ENCODE data around the gene PIGQ. TPM values are rescaled to one million over a fixed set of nuclear protein-coding genes. Genes with fewer than 3 reads are reported as not detected.

The PIGQ gene
- total RNA-seq, 2 donors from 2014 or later = 76.5 to 83.1 TPM

DNA sequence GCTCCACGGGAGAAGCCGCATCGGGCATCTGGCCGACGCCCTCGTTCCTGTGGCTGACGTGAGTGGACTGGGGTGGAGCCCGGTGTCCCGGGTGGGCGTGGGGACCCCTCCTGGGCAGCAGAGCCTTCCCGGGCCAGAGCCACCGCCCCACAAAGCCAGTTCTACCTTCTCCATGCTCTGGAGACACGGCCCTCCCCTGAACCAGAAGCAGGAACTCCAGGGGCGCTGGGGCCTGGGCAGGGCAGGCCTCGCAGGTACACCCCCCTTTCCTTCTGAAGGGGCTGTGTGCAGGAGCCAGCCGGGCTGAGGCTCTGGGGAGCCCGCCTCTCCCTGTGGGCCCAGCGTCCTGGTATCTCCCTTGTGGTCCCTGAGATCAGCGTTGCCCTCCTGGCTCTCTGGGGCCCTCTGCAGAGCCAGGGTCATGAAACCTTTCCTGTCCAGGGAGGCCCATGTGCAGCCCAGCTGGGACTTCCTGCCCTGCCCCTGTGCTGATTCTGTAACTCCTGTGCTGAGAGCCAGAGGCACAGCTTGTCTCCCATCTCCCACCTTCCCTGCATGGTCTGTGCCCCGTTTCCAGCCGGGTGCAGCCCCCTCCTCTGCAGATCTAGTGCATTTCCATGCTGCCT, 6.5 kb downstream of the PIGQ start:
- Histone ChIP-seq H3K36me3 (replicated peaks in 1 of 2; ENCODE audit: insufficient read depth in 1 of 2, low read depth in 2 of 2) (peaks cover 0 to 11% of the 10 kb centered on the region in 2 donors), H3K27ac (no peak overlapping the region), H3K4me1 (peaks cover 29% of the 10 kb centered on the region), H3K4me3 (no peak overlapping the region), H3K9me3 (no peaks in the 10 kb centered on the region), H3K27me3 (no peaks in the 10 kb centered on the region)
- DNase-seq = no peak
- TF ChIP-seq, protein P1, sequence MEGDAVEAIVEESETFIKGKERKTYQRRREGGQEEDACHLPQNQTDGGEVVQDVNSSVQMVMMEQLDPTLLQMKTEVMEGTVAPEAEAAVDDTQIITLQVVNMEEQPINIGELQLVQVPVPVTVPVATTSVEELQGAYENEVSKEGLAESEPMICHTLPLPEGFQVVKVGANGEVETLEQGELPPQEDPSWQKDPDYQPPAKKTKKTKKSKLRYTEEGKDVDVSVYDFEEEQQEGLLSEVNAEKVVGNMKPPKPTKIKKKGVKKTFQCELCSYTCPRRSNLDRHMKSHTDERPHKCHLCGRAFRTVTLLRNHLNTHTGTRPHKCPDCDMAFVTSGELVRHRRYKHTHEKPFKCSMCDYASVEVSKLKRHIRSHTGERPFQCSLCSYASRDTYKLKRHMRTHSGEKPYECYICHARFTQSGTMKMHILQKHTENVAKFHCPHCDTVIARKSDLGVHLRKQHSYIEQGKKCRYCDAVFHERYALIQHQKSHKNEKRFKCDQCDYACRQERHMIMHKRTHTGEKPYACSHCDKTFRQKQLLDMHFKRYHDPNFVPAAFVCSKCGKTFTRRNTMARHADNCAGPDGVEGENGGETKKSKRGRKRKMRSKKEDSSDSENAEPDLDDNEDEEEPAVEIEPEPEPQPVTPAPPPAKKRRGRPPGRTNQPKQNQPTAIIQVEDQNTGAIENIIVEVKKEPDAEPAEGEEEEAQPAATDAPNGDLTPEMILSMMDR (IDR thresholded peaks at IDR 0.05) = no peak
- no peak for TF ChIP-seq POLR2A (IDR thresholded peaks at IDR 0.05)
- WGBS, 2 donors = 83 to 87% methylated on average over 3 to 21 of the region's 21 CpGs
- intact Hi-C loops (cut with DNase I) = no loop called here
- no peak for ATAC-seq

DNA sequence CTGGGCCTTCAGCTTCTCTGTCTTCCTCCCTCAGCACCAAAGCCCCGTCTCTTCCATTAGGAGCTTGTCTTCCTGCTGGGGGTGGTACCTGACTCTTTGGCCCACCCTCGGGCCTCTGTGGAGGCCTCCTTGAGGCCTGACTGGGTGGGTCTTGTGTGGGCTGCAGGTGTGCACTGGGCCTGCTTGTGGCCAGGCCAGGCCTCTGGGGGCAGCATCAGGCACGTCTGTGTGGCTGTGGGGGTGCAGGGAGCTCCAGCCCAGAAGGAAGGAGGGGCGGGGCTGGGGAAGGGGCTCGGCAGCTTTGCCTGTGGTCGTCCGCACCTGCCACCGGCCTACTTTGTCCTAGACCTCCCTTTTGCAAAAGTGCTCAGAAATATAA, 7.0 kb downstream of the PIGQ start:
- peaks cover 0 to 11% of the 10 kb centered on the region in 2 donors for H3K36me3 ChIP-seq (replicated peaks in 1 of 2; ENCODE audit: insufficient read depth in 1 of 2, low read depth in 2 of 2)
- H3K9me3 ChIP-seq = no peaks in the 10 kb centered on the region
- TF ChIP-seq, protein P1 (IDR thresholded peaks at IDR 0.05) = no peak
- no peak for TF ChIP-seq POLR2A (IDR thresholded peaks at IDR 0.05)
- H3K27ac ChIP-seq = no peak overlapping the region
- H3K4me3 ChIP-seq = no peak overlapping the region
- WGBS, 2 donors = 62 to 78% methylated on average over 5 to 8 of the region's 8 CpGs
- peaks cover 29% of the 10 kb centered on the region for H3K4me1 ChIP-seq
- no peaks in the 10 kb centered on the region for H3K27me3 ChIP-seq
- DNase-seq = no peak
- ATAC-seq = no peak
- intact Hi-C loops (cut with DNase I) = no loop called here

DNA sequence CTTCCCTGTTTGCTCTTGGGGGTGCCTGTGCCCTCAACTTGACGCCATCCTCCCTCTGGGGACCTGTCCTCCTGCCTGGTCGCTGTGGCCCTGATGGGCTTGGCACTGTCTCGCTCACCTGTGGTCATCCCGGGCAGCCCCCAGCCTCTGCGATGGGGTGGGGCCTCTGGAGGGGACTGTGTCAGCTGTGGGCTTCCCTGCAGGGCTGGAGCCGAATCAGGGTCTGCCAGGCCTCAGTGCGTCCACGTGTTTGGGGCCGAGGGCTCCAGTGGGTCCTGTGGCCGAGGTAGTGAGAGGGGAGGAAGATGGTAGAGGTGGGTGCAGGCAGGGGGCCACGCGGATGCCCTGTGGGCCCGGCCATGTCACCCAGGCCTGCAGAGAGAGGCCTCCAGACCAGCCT, 8.0 kb downstream of the PIGQ start:
- no peak for TF ChIP-seq POLR2A (IDR thresholded peaks at IDR 0.05)
- TF ChIP-seq, protein P1 (IDR thresholded peaks at IDR 0.05) = no peak
- H3K4me3 ChIP-seq = no peak overlapping the region
- WGBS, 2 donors = 80 to 92% methylated on average over 2 to 13 of the region's 13 CpGs
- no peak for DNase-seq
- H3K9me3 ChIP-seq = no peaks in the 10 kb centered on the region
- intact Hi-C loops (cut with DNase I) = no loop called here
- no peaks in the 10 kb centered on the region for H3K27me3 ChIP-seq
- no peak overlapping the region for H3K27ac ChIP-seq
- H3K36me3 ChIP-seq (replicated peaks in 1 of 2; ENCODE audit: insufficient read depth in 1 of 2, low read depth in 2 of 2) = peaks cover 0 to 11% of the 10 kb centered on the region in 2 donors
- H3K4me1 ChIP-seq = peaks cover 39% of the 10 kb centered on the region
- ATAC-seq = no peak

DNA sequence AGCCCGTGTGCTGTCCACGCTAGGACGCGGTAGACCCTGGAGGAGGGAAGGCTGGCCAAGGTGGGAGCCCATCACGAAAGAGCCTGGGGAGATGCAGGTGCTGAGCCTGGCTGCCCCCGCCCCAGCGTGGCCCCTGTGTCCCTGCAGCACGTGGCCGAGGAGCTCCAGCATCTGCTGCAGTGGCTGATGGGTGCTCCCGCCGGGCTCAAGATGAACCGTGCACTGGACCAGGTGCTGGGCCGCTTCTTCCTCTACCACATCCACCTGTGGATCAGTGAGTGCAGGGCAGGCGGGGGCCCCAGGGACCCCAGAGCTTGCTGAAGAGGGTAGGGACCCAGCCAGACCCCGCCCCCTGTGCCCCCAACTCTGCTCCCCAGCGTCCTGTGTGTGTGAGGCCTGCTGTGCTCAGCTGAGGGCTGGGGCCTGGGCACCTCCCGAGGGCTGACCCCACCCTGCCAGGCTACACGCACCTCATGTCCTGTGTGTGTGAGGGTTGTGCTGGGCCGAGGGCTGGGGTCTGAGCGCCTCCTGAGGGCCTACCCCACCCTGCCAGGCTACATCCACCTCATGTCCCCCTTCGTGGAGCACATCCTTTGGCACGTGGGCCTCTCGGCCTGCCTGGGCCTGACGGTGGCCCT, 8.6 kb downstream of the PIGQ start:
- Histone ChIP-seq H3K27me3 (no peaks in the 10 kb centered on the region), H3K27ac (no peak overlapping the region), H3K4me3 (no peak overlapping the region), H3K9me3 (no peaks in the 10 kb centered on the region), H3K4me1 (peaks cover 44% of the 10 kb centered on the region), H3K36me3 (replicated peaks in 1 of 2; ENCODE audit: insufficient read depth in 1 of 2, low read depth in 2 of 2) (peaks cover 0 to 11% of the 10 kb centered on the region in 2 donors)
- intact Hi-C loops (cut with DNase I) = no loop called here
- TF ChIP-seq POLR2A (IDR thresholded peaks at IDR 0.05) = no peak
- TF ChIP-seq, protein P1 (IDR thresholded peaks at IDR 0.05) = no peak
- ATAC-seq (no peak), DNase-seq (no peak)
- 74 to 81% methylated on average over 4 to 24 of the region's 24 CpGs for WGBS, 2 donors
